Uterus (tissue), 4 donors: ENCODE data around the gene UFD1. TPM values are rescaled to one million over a fixed set of nuclear protein-coding genes. Genes with fewer than 3 reads are reported as not detected.

Source experiments
- DNase-seq, 2 donors: peaks; one replicate each; pipeline ENCODE4 v3.0.0-alpha.2; 2019 to 2020
- H3K27ac ChIP-seq, 2 donors: fragments of 200-600 bp; sonication (generic); 1 replicate in 1 of 2; 2 replicates in 1 of 2; pipeline ENCODE4 v1.5.1; 2016 to 2018
- H3K27me3 ChIP-seq, 2 donors: fragments of 200-600 bp; sonication (generic); one replicate each; pipeline ENCODE4 v1.5.1; 2018 to 2019; ENCODE audit warnings: control low read depth in 1 of 2
- H3K36me3 ChIP-seq, 2 donors: fragments of 200-600 bp; sonication (generic); one replicate each; pipeline ENCODE4 v1.5.1; 2019; ENCODE audit warnings: control low read depth in 1 of 2
- H3K4me1 ChIP-seq, 2 donors: fragments of 200-600 bp; sonication (generic); one replicate each; pipeline ENCODE4 v1.5.1; 2018 to 2019; ENCODE audit warnings: control low read depth in 1 of 2
- H3K4me3 ChIP-seq, 2 donors: fragments of 200-600 bp; sonication (generic); 1 replicate in 1 of 2; 2 replicates in 1 of 2; pipeline ENCODE4 v1.5.1; 2018 to 2019; ENCODE audit warnings: mild to moderate bottlenecking in 1 of 2
- H3K9me3 ChIP-seq, 2 donors: fragments of 200-600 bp; sonication (generic); one replicate each; pipeline ENCODE4 v1.5.1; 2019; ENCODE audit warnings: control low read depth in 1 of 2
- CTCF ChIP-seq, 4 experiments: fragments of 200-600 bp in 2 of 4; fragments of 450-650 bp in 2 of 4; sonication (generic) in 2 of 4; IDR thresholded peaks; one replicate each; pipeline ENCODE4 v1.5.1; 2016 to 2019; ENCODE audit warnings: antibody characterized with exemption in 4 of 4, mild to moderate bottlenecking in 2 of 4, moderate library complexity in 1 of 4
- POLR2A ChIP-seq, 2 donors: fragments of 450-650 bp; IDR thresholded peaks; one replicate each; pipeline ENCODE4 v1.6.1; 2016; ENCODE audit warnings: antibody characterized with exemption in 2 of 2, mild to moderate bottlenecking in 1 of 2, moderate library complexity in 1 of 2
- intact Hi-C: fragments of 100-400 bp; cut with DNase I; formaldehyde crosslinking; loops from one replicate; pipeline ENCODE4 v1.15.1; 2023; ENCODE audit warnings: low total_unique reads
- total RNA-seq, 4 donors: library from RNA; depleted of rRNA in 3 of 4; stranded (reverse); fragments of >200 nt in 3 of 4; gene quantifications; one replicate each; pipeline versions ENCODE4 v1.1.0 to v1.2.4, GENCODE V29; 2014 to 2023
- donor health status: DM: yes; HTN: yes; CAD: no.

Gene UFD1
- total RNA-seq, 4 donors from 2014 or later = 30.5 to 55.0 (median 45.7) TPM

DNA sequence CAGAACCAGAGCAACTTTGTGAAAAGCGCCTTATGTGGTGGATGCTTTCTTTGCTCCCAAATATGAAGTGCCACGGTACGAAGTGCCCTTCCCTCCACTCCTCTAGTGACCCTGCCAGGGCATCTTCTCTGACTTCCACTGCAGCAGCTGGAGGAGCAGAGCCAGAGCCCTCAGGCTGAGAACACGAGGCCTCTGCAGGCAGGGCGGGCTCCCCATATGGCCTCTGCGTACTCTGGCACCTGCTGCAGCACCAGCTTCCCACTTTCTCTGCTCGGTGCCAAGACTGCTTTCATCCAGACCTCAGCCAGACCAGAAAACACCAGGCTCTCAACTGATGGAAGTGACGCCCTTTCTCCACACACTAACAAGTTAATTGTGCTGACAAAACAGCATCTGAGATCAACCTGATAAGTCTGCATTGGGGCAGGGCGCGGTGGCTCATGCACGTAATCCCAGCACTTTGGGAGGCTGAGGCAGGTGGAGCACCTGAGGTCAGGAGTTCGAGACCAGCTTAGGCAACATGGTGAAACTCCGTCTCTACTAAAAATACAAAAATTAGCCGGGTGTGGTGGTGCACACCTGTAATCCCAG lies 12.8 kb downstream of the UFD1 start:
- Histone ChIP-seq H3K27ac (no peak overlapping the region), H3K36me3 (no peaks in the 10 kb centered on the region), H3K27me3 (no peaks in the 10 kb centered on the region), H3K9me3 (no peaks in the 10 kb centered on the region), H3K4me1 (no peaks in the 10 kb centered on the region), H3K4me3 (no peak overlapping the region)
- no peak for TF ChIP-seq CTCF (IDR thresholded peaks at IDR 0.05)
- no peak for DNase-seq
- intact Hi-C loops = no loop called here

DNA sequence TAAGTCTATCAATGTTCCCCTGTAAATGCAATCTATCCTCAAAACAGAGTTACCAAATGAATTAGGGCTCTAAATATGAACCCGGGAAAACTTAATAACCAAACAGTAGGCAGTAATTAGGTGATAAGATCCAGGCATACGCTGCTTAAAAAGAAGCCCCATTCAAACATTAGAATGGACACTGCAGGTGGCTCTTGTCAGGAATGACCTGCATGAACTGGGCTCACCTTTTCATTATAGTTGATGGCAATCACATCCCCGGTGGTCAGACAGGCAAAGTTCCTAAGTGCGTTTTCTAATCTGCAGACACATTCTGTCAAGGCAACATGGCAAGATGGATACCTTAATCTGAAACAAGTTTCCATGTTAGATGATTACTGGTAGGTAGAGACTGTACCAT lies 14.0 kb downstream of the UFD1 start:
- H3K36me3 ChIP-seq = no peaks in the 10 kb centered on the region
- TF ChIP-seq CTCF (IDR thresholded peaks at IDR 0.05) (no peak), POLR2A (IDR thresholded peaks at IDR 0.05) (no peak)
- intact Hi-C loops = no loop called here

GRCh38 chr22:19464546-19464945 lies 14.4 kb downstream of the UFD1 start:
- Histone ChIP-seq H3K4me3 (no peak overlapping the region), H3K9me3 (no peaks in the 10 kb centered on the region), H3K27me3 (no peaks in the 10 kb centered on the region), H3K4me1 (no peaks in the 10 kb centered on the region), H3K36me3 (no peaks in the 10 kb centered on the region), H3K27ac (no peak overlapping the region)
- intact Hi-C loops = no loop called here
- no peak for DNase-seq
- TF ChIP-seq CTCF (IDR thresholded peaks at IDR 0.05) (no peak), POLR2A (IDR thresholded peaks at IDR 0.05) (no peak)

More for the DNA sequence above, 14.0 kb downstream of the UFD1 start:
- H3K27ac ChIP-seq = no peak overlapping the region
- no peaks in the 10 kb centered on the region for H3K4me1 ChIP-seq
- no peaks in the 10 kb centered on the region for H3K9me3 ChIP-seq
- H3K27me3 ChIP-seq = no peaks in the 10 kb centered on the region
- H3K4me3 ChIP-seq = no peak overlapping the region
- DNase-seq = no peak

DNA sequence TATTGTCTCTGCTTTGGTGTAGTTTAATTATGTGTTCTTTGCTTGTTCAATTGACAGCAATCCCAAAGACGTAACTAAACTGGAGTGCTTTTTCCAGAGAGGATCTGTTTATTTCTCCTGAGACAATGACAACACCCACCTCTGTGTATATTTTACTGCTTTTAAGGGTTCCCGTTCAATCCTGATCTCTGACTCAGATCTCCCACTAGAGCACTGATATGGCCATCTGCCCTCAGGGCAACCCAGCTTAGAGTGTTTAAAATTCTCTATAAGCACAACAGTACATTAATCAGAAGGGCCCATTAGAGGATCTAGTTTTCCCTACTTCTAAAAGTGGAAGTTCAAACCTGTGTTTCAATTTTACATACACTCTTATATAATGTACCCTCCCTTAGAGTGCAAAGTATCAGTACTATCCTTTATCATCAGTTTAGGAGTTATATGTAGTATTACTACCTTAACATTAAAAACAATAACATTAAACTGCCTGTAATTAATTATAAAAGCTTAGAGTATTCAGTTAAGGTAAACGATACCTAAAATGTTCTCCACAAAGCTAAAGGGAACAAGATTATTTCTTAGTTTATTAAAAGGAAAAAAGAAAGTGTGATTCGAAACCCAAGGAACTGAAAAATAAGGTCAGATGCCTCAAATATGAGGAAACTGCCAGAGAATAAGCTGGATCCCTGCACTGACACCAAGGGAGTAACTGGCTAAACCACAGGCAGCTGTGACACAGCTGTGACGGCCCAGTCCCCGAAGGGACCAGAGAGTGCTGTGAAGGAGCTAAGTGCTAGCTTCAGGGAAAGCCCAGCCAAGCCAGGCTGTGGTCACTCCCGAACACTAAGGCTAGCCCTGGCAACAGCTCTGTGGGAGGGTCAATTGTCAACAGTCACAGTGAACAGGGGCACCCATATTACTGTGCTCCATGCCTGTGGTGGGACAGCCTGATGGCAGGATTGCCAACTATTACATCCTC lies 15.2 kb downstream of the UFD1 start:
- TF ChIP-seq POLR2A (IDR thresholded peaks at IDR 0.05) (no peak), CTCF (IDR thresholded peaks at IDR 0.05) (no peak)
- no peak for DNase-seq
- Histone ChIP-seq H3K36me3 (no peaks in the 10 kb centered on the region), H3K27ac (no peak overlapping the region), H3K4me3 (no peak overlapping the region), H3K4me1 (no peaks in the 10 kb centered on the region), H3K9me3 (no peaks in the 10 kb centered on the region), H3K27me3 (no peaks in the 10 kb centered on the region)
- intact Hi-C loops = no loop called here

GRCh38 chr22:19463008-19463407 lies 16.0 kb downstream of the UFD1 start:
- no peaks in the 10 kb centered on the region for H3K4me1 ChIP-seq
- intact Hi-C loops = no loop called here
- H3K9me3 ChIP-seq = no peaks in the 10 kb centered on the region
- no peaks in the 10 kb centered on the region for H3K27me3 ChIP-seq
- TF ChIP-seq CTCF (IDR thresholded peaks at IDR 0.05) (no peak), POLR2A (IDR thresholded peaks at IDR 0.05) (no peak)
- H3K4me3 ChIP-seq = no peak overlapping the region
- DNase-seq = no peak
- H3K36me3 ChIP-seq = no peaks in the 10 kb centered on the region
- no peak overlapping the region for H3K27ac ChIP-seq
